Stimulated activated CD8-positive, alpha-beta memory T cell treated with anti-CD3 and anti-CD28 coated beads, Interleukin-4, amount 100 ng/mL, for 1 hour (primary cell): ENCODE results near the gene GJC1.

ENCODE experiments used
- DNase-seq, 2 donors: peaks; one replicate each; pipeline ENCODE4 v3.0.0-alpha.2; 2020; ENCODE audit warnings: low read depth in 2 of 2, low spot score in 1 of 2

Gene GJC1

GRCh38 chr17:44829523-44830358 is at the start of gene GJC1:
Gene GJC1 (minus strand): TSS chr17:44830287. CDS start chr17:44805817, 24,470 bp downstream.
- no peak for DNase-seq

GRCh38 chr17:44879376-44879775 is 49.3 kb upstream of the GJC1 start:
- no peak for DNase-seq

GRCh38 chr17:44878627-44879221 is 48.6 kb upstream of the GJC1 start:
- no peak for DNase-seq

- no peak for DNase-seq
Observed at GRCh38 chr17:44877121-44877520, 47.0 kb upstream of the GJC1 start.

- DNase-seq, result no peak
Observed at GRCh38 chr17:44875761-44876160, 45.7 kb upstream of the GJC1 start.

GRCh38 chr17:44872131-44872768 is 42.2 kb upstream of the GJC1 start:
- DNase-seq, result no peak

- DNase-seq, result no peak
Observed at GRCh38 chr17:44871556-44871955, 41.5 kb upstream of the GJC1 start.

GRCh38 chr17:44867841-44868240 is 37.8 kb upstream of the GJC1 start:
- DNase-seq, result no peak

GRCh38 chr17:44865931-44866330 is 35.8 kb upstream of the GJC1 start:
- no peak for DNase-seq

GRCh38 chr17:44865231-44865660 is 35.2 kb upstream of the GJC1 start:
- peak; percentile 41 to 55 for DNase-seq

GRCh38 chr17:44864831-44865230 is 34.7 kb upstream of the GJC1 start:
- no peak for DNase-seq

GRCh38 chr17:44863061-44863918 is 33.2 kb upstream of the GJC1 start:
- no peak for DNase-seq

- DNase-seq, result no peak
Observed at GRCh38 chr17:44862278-44862914, 32.3 kb upstream of the GJC1 start.

- DNase-seq, result no peak
Observed at GRCh38 chr17:44859701-44860100, 29.6 kb upstream of the GJC1 start.

GRCh38 chr17:44854192-44854591 is 24.1 kb upstream of the GJC1 start:
- no peak for DNase-seq

- no peak for DNase-seq
Observed at GRCh38 chr17:44850612-44851011, 20.5 kb upstream of the GJC1 start.

GRCh38 chr17:44850025-44850424 is 19.9 kb upstream of the GJC1 start:
- no peak for DNase-seq

- DNase-seq, result no peak
Observed at GRCh38 chr17:44848961-44849489, 18.9 kb upstream of the GJC1 start.

GRCh38 chr17:44848257-44848795 is 18.2 kb upstream of the GJC1 start:
- DNase-seq, result no peak

- DNase-seq, result no peak
Observed at GRCh38 chr17:44847586-44847985, 17.5 kb upstream of the GJC1 start, which contains the start of gene HIGD1B. Gene HIGD1B (plus strand): TSS chr17:44847883. CDS start chr17:44848153, 270 bp downstream.
